HTERT RPE-1 (cell line): Measurements from ENCODE around the gene ST6GAL2.

Experiments
- in situ Hi-C: fragments of 300-500 bp; cut with MboI; formaldehyde crosslinking; loops from 4 replicates; pipeline ENCODE4 v1.14.3; 2020; ENCODE audit warnings: low sequenced_read_pairs

Gene ST6GAL2

GRCh38 chr2:106885971-106886915 is at the start of gene ST6GAL2:
Gene ST6GAL2 (minus strand): TSS chr2:106886167. CDS start chr2:106843977, 42,190 bp downstream.
- in situ Hi-C loops: no loop called here

GRCh38 chr2:106932644-106933043 is 46.7 kb upstream of the ST6GAL2 start:
- in situ Hi-C loops: no loop called here

DNA sequence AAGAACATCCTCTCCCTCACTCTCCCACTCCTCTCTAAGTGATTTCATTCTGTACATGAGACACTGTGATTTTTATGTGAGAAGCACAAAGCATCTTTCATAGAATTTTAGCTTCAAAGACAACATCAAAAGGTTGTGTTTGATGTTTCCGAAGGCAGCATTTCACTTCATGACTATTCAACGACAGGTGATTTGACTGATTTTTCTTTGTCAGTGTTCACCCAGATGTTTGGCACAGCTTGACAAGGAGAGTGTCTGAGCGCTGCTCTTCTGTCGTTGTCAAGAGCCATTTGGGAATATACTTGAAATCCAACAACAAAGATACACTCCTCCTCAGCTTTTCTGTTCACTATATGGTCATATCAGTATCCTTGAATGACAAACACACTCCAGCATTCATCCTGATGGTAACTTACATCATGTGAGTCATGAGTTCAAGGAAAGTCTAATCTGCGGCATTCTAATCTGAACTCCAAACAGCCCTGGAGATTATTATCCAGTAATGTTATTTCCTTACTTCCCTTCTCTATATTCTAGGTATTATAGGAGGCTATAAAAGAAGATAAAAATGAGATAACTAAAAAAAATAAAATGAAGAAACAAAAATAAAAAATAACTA is 45.9 kb upstream of the ST6GAL2 start:
- in situ Hi-C loops: no loop called here

DNA sequence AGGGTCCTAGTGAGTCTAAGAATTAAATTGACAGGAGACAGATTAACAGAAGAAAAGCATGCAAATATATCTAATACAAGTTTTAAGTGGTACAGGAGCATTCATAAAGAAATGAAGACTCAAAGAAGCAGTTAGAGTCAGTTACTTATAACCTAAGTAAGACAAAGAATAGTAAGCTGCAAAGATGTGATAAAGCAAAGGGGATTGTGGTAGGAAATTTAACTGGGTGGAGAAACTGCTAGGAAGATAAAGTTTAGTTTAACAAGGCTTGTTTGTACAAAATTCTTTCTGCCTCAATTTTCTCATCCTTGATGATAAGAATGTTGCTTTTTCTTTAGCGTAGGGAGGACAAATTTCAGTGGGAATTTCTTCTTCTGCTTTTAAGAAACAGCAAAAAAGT is 35.5 kb upstream of the ST6GAL2 start:
- in situ Hi-C loops: no loop called here

DNA sequence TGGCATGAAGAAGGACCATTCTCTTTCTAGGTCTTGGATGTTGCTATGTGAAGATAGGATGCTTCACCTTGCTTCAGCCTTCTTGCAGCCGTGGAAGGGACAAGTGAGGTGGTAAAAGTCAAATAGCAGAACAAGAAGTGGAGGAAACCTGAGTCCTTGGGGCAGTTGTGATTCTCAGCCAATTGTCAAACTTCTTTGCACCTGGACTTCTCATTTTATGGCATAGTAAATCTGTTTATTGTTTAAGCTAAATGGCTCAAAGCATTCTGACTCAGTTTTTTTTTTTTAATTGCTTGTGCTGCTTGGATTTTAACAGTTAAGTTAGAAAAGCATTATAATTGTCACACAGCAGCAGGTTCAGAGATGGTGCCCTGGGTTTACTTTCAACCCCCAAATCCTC is 33.0 kb upstream of the ST6GAL2 start:
- in situ Hi-C loops: no loop called here

DNA sequence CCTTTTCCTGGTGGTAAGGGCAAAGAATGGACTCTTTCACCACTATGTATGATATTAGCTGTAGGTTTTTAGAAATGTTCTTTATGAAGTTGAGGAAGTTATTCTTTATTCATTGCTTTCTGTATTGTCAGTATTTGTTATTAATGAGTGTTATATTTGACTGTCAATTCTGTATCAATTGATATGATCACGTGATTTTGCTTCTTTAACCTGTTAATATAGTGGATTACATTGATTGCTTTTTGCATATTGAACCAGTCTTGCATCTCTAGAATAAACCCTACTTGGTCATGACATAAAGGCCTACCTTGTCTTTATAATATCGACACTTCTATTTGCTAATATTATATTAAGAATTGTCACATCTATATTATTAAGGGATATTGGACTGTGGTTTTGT is 18.3 kb upstream of the ST6GAL2 start:
- in situ Hi-C loops: no loop called here

DNA sequence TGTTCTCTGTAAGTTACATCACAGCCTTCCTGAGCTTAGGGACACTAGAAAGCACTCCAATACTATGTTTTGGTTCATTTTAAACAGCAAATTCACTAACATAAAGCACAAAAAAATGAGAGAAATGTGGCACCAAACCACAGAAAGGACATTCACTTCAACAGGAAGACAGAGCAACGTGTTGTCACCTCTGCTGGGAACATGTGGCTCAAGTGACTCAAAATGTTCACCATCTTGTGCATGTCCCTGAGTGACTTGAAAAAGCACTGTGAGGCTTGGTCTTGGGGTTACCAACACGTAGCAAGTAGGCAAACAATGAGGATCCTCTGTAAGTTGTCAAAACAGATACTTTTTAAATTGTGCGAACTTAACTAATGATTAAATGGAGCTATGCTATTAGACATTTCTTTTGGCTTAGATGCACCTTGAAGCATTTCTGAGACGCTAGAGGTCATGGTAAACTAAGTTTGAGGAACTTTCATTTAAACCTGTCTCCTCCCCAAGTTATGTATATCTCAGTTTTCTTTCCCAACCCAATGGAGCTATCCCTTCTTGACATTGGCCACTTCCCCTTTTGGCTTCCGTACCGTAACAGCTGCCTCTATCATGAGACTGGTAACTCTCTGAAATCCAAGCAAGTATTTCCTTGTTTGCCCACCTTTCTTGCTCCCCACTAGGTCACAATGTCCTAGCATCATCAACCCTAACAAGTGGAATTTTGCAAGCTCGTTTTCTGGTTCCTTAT is 14.0 kb upstream of the ST6GAL2 start:
- in situ Hi-C loops: no loop called here

DNA sequence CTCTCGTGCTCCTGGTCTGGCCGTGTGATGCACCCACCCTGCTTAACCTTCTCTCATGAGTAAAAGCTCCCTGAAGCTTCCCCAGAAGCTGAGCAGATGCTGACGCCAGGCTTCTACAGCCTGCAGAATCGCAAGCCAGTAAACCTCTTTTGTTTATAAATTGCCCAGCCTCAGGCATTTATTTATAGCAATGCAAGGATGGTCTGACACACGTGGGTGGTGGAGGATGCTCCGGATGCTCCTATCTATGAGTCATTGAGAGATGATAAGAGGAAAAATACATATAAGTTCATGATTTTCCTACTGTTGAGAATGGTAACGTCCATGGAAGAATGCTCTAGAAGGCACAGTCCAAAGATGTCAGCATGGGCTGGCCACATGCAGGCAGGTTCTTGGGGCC is 8.6 kb upstream of the ST6GAL2 start:
- in situ Hi-C loops: no loop called here

DNA sequence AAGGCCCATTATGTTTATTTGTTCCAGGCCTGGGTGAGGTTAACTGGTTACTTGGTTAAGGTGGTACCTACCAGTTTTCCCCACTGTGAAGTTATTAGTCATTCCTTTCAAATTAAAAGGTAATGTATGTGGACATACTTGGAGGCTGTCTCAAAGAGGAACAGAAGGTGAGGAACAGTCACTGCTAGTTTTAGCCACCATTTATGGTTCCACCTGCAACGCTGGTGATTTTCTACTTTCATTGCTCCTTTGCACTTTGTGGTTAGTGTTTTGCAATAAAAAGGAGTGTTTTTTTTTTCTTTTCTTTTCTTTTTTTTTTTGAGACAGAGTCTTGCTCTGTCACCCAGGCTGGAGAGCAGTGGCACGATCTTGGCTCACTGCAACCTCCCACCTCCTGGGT is 6.1 kb upstream of the ST6GAL2 start:
- in situ Hi-C loops: no loop called here

DNA sequence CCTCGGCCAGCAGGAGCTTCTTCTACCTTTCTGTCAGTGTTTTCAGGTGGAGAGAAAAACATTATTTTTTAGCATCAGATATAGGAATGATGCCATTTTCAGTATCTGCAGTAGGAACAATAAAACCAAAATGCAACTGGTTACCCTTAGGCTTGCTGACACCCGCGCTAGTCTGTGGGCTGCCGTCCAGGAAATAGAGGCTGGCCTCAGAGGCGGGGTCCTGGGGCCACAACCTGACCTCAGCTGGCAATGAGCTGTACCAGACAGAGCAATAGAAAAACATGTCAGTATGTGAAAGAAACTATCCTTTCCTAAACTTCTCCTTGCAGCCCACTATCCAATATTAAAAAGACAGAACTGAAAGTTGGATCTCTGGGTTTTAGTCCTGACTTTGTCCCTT is 4.6 kb upstream of the ST6GAL2 start:
- in situ Hi-C loops: no loop called here

DNA sequence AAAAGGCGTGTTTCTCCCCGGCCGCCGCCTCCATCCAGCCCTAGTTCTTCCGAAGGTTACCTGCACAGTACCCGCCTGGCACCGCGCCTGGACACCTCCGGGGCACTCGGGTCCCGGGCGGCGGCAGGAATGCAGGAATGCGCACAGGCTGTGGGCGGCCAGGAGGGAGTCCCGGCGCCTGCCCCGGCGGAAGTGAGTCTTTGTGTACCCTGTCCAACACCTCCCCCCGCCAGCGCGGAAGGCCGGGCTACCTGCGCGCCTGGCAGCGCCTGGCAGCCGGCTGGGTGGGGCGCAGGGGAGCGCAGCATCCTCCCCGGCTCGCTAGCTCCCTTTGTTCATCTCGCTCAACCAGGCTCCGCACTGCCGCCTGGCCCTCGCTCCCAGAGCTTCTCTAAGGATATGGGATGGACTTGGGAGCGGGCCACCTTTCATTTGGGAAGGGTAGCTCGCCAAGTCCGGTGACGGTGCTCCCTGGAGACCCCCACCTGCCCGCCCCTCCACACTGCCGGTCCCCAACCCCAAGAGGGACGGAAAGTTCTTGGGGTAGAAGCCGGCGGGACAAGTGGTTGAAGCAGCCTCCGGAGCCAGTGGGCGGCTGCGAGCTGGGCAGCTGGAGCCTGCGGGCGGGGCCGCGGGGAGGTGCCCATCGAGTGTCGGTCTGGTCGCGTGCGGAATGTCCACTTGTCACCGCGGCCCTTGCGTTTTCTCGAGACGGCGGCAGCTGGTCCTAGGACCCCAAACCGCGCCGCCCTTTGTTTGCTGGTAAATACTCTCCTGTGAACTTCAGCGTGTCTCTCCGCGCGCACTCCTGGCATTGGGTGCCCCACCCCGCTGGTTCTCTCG is 1.2 kb upstream of the ST6GAL2 start:
- in situ Hi-C loops: no loop called here

- in situ Hi-C loops: no loop called here
Measured at GRCh38 chr2:106885329-106885728, 638 bp downstream of the ST6GAL2 start.

DNA sequence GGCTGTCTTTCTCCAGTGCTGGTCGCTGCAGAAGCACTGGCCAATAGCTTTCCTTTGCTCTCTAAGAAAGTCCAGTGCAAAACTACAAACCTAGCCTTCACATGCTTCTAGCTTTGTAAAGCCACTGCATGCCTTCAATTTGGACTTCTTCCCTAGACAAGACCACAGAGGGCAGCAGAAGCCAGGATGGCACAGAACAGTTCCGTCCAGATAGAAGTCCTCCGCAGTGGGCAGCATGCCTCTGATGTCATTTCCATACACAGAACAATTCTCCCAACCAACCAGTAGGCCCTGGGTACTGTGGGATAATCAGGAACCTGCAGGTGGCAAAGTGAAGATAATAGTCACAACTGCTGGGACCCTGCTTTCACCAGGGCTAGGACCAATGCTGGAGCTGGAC is 3.3 kb downstream of the ST6GAL2 start:
- in situ Hi-C loops: no loop called here

GRCh38 chr2:106878206-106878605 is 7.8 kb downstream of the ST6GAL2 start:
- in situ Hi-C loops: no loop called here

DNA sequence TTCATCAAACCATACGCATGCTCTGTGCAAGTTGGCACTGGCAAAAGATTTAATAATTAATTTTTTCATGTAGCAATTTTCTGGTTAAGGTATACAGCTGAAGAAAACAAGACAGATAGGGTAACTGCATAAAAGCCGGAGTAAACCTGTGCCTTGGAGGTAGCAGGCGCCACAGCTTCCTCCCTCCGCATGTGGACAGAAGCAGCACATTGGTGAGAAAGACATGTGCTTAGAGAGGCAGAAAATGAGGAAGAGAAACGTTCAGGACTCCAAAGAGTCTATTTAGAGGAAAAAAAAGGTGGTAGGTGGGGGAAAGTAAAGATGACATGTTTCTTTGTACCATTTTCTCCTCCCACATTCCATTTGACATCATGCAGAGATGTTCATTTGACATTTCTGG is 9.3 kb downstream of the ST6GAL2 start:
- in situ Hi-C loops: no loop called here

GRCh38 chr2:106869512-106870275 is 16.3 kb downstream of the ST6GAL2 start:
- in situ Hi-C loops: no loop called here

- in situ Hi-C loops: no loop called here
Measured at GRCh38 chr2:106868275-106868674, 17.7 kb downstream of the ST6GAL2 start.

- in situ Hi-C loops: no loop called here
Measured at GRCh38 chr2:106867196-106867953, 18.6 kb downstream of the ST6GAL2 start.

GRCh38 chr2:106866641-106867040 is 19.3 kb downstream of the ST6GAL2 start:
- in situ Hi-C loops: no loop called here
